DMS 273 (cell line): ENCODE measurements around the gene RBL1.
"Not testable (repeated sequence)": the region's sequence is repeated elsewhere in the genome, so short reads cannot be mapped to it uniquely, and the experiment has no call there.

Source experiments
- DNase-seq: peaks from one replicate; lab custom pipeline; 2025; ENCODE audit not compliant: unreplicated experiment; lab: John Stamatoyannopoulos, UW

RBL1 gene

GRCh38 chr20:36998652-36999051, 97.1 kb downstream of the RBL1 start:
- DNase-seq = no peak

GRCh38 chr20:36997121-36997520, 98.7 kb downstream of the RBL1 start:
- DNase-seq = no peak

DNA sequence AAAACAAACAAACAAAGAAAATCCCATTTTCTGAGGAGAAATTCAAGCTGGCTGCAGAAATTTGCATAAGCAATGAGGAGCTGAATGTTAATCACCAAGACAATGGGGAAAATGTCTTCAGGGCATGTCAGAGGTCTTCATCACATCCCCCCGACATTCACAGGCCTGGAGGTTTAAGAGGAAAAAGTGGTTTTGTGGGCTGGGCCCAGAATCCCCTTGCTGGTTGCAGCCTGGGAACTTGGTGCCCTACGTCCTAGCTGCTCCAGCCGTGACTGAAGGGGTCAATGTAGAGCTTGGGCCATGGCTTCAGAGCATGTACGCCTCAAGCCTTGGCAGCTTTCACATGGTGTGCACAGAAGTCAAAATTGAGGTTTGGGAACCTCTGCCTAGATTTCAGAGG, 101.6 kb downstream of the RBL1 start:
- DNase-seq = not testable (repeated sequence)

DNA sequence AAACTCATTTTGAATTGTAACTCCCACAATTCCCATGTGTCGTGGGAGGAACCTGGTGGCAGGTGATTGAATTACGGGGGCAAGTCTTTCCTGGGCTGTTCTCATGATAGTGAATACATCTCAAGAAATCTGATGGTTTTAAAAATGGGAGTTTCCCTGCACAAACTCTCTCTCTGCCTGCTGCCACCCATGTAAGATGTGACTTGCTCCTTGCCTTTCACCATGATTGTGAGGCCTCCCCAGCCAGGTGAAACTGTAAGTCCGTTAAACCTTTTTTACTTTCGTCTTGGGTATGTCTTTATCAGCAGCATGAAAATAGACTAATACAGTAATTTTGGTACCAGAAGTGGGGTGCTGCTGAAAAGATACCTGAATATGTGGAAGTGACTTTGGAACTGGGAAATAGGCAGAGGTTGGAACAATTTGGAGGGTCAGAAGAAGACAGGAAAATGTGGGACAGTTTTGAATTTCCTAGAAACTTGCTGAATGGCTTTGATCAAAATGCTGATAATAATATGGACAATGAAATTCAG, 102.9 kb downstream of the RBL1 start:
- DNase-seq = peak; percentile 13

GRCh38 chr20:36991703-36992102, 104.1 kb downstream of the RBL1 start:
- no peak for DNase-seq

DNA sequence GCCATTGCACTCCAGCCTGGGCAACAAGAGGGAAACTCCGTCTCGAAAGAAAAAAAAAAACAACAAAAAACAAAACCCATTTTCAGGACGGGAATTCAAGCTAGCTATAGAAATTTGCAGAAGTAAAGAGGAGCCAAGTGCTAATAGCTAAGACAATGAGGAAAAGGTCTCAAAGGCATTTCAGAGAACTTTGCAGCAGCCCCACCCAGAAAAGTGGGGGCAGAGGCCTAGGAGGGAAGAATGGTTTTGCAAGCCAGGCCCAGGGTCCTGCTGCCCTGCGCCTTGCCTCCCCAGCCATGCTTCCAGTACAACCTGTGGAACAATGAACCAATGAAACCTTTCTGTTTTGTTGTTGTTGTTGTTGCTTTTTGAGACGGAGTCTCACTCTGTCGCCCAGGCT, 106.0 kb downstream of the RBL1 start:
- no peak for DNase-seq

DNA sequence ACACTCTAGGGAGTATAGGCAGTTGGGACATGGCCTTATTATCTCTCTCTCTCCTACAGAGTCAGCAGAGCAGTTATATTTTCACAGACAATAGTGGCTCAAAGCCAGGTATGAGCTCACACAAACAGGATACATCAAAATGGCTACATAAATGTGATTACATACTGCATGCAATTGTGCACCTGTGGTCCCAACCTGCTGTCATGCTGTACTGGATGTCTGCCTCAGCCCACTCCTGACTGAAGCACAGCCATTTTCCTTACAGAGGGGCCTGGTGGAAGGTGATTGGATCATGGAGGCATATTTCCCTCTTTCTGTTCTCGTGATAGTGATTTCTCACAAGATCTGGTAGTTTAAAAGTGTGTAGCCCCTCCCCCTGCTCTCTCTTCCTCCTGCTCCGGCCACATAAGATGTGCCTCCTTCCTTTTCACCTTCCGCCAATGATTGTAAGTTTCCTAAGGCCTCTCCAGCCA, 107.3 kb downstream of the RBL1 start:
- peak; percentile 31 for DNase-seq

DNA sequence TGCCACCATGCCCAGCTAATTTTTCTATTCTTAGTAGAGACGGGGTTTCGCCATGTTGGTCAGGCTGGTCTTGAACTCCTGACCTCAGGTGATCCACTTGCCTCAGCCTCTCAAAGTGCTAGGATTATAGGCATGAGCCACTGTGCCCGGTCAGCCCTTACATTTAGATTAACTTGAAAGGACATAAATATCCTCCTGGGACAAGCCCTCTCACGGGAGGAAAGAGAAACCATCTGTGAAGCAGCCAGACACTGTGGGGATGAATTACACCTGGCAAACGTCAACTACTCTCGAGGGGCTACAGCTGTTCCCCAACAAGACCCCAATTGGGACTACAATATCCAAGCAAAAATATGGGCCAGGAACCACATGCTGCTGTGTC, 111.5 kb downstream of the RBL1 start:
- DNase-seq = peak; percentile 23

GRCh38 chr20:36975099-36975818, 120.5 kb downstream of the RBL1 start:
- DNase-seq = no peak

- DNase-seq = no peak
These were observed 121.1 kb downstream of the RBL1 start for GRCh38 chr20:36974660-36975059.

GRCh38 chr20:36971103-36971502, 124.7 kb downstream of the RBL1 start:
- no peak for DNase-seq

DNA sequence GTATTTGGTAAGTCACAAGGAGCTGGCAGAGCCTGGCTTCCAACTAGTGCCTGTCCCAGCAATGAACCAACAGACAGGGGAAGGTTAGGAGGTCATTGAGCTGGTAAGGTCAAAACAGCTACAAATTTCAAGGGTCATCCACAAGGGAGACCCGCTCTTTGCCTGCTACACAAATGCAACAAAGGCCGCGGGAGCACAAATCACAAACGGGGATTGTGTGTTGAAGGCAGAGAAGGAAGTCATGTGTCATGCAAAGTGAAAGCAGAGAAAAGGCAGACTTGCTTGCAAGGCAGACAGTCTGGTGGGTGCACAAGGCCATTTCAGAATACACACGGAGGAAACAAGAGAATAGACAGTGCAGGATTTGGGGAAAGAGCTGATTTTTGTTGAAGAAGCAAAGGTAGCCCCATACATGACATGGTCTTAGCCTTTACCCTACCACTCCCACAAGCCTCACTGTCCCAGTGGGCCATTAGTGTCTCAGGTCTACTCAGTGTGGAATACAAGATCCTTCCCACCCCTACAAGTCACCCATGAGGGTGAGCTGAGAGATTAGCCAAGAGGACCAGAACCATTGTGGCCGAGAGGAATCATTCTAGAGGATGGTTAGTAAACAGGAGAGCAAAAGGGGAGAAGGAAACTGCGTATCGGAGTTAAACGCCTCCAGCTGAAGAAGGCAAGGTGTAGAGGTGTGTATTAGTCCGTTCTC, 126.2 kb downstream of the RBL1 start:
- no peak for DNase-seq

- no peak for DNase-seq
These were observed 126.7 kb downstream of the RBL1 start for GRCh38 chr20:36969051-36969450.

- no peak for DNase-seq
These were observed 128.2 kb downstream of the RBL1 start for GRCh38 chr20:36967636-36968035.

GRCh38 chr20:36966965-36967364, 128.8 kb downstream of the RBL1 start:
- DNase-seq = not testable (repeated sequence)

GRCh38 chr20:36962354-36962941, 133.3 kb downstream of the RBL1 start:
- DNase-seq = not testable (repeated sequence)

- no peak for DNase-seq
These were observed 136.6 kb downstream of the RBL1 start for GRCh38 chr20:36959242-36959641.

DNA sequence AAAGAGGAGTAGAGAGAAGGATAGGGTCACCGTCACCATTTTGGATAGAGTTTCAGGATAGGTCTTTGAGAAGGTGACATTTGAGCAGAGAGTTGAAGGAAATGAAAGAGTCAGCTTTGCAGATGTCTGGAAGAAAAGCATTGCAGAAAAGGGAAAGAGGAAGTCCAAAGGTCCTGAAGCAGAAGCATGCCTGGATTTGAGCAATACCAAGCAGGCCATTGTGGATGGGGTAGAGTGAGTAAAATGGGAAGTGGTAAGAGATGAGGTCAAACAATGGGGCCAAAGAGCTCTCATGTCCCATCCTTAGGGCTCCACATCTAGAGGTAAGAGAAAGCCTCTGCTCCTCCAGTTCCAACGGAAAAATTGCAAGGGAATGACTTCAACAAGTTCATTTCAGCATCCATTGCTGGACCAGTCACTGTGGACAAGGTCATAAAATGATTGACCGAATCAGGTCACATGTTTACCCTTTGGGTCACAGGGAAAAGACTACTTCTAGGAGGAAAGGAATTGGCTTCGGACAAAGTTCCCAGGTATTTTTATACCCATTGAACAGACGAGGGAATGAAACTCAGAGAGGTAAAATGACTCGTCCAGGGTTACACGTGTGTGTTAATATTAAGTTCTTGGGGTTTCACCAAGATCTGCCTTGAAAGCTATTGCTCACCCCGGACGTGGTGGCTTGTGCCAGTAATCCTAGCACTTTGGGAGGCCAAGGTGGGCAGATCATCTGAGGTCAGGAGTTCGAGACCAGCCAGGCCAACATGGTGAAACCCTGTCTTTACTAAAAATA, 137.7 kb downstream of the RBL1 start:
- no peak for DNase-seq

DNA sequence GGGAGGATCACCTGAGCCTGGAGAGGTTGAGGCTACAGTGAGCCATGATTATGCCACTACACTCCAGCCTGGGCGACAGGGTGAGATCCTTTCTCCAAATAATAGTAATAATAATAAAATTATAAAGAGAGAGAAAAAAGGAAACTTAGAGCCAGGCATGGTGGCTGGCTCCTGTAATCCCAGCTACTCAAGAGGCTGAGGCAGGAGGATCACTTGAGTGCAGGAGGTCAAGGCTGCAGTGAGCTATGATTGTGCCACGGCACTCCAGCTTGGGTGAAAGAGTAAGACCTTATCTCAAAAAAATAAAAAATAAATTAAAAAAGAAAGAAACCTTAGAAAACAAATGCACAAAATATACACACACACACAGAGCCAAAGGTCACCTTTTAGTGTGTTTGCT, 139.1 kb downstream of the RBL1 start:
- no peak for DNase-seq

DNA sequence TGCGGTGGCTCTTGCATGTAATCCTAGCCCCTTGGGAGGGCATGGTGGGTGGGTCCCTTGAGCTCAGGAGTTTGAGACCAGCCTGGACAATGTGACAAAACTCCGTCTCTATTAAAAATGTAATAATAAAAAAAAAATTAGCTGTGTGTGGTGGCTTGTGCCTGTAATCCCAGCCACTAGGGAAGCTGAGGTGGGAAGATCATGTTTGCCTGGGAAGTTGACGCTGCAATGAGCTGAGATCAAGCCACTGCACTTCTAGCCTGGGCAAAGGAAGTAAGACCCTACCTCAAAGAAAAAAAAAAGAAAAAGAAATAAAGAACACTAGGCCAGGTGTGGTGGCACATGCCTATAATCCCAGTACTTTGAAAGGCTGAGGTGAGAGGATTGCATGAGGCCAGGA, 139.8 kb downstream of the RBL1 start:
- no peak for DNase-seq
